Caco-2 (cell line): ENCODE data around the gene RANBP17. TPM values are rescaled to one million over a fixed set of nuclear protein-coding genes. Genes with fewer than 3 reads are reported as not detected.

Experiments
- BruUV-seq: library from RNA; stranded (reverse); fragments of 400-500 nt; replicated peaks from 2 replicates; lab custom pipeline; 2021; lab: Mats Ljungman, UMichigan
- CTCF ChIA-PET: fragments of 300-600 bp; sonication (Branson Sonifier 250); formaldehyde crosslinking; loops from one replicate; lab custom pipeline; 2022; ENCODE audit warnings: antibody characterized with exemption; lab: Charles Lee
- POLR2A ChIA-PET: fragments of 300-600 bp; sonication (Branson Sonifier 250); formaldehyde crosslinking; loops from one replicate; lab custom pipeline; 2022; ENCODE audit warnings: antibody characterized with exemption; lab: Charles Lee
- DNase-seq, 2 experiments: peaks; one replicate each; pipeline versions ENCODE4 v3.0.0 to v3.0.0-alpha.2; 2020 to 2022
- H3K27me3 ChIP-seq: replicated peaks from 2 replicates; pipeline ENCODE4 v1.6.0; 2011; ENCODE audit warnings: low read length; ENCODE audit not compliant: control insufficient read depth, insufficient read depth
- H3K36me3 ChIP-seq: 2 replicates; pipeline ENCODE4 v1.5.1; 2011; ENCODE audit warnings: low read length; ENCODE audit not compliant: control insufficient read depth, insufficient read depth
- H3K4me1 ChIP-seq: fragments of 250-450 bp; sonication (Bioruptor Pico); 2 replicates; pipeline ENCODE4 v1.5.1; 2020; ENCODE audit warnings: mild to moderate bottlenecking
- H3K4me3 ChIP-seq: 2 replicates; pipeline ENCODE4 v1.5.1; 2011; ENCODE audit warnings: low read depth, mild to moderate bottlenecking, control low read depth, low read length
- H3K9me3 ChIP-seq: fragments of 250-450 bp; sonication (Bioruptor Pico); 2 replicates; pipeline ENCODE4 v1.5.1; 2020; ENCODE audit warnings: mild to moderate bottlenecking, moderate library complexity
- H3K27ac Mint-ChIP-seq: one replicate; pipeline ENCODE4 v1.8.0; 2022; ENCODE audit warnings: mixed read lengths; ENCODE audit not compliant: unreplicated experiment
- H3K27me3 Mint-ChIP-seq: one replicate; pipeline ENCODE4 v1.8.0; 2022; ENCODE audit warnings: mixed read lengths; ENCODE audit not compliant: insufficient read depth, unreplicated experiment
- H3K36me3 Mint-ChIP-seq: one replicate; pipeline ENCODE4 v1.8.0; 2022; ENCODE audit warnings: mild to moderate bottlenecking, mixed read lengths; ENCODE audit not compliant: insufficient read depth, unreplicated experiment
- H3K4me1 Mint-ChIP-seq: one replicate; pipeline ENCODE4 v1.8.0; 2022; ENCODE audit warnings: low read depth, mixed read lengths; ENCODE audit not compliant: unreplicated experiment
- H3K4me3 Mint-ChIP-seq: one replicate; pipeline ENCODE4 v1.8.0; 2022; ENCODE audit warnings: mild to moderate bottlenecking, moderate library complexity, mixed read lengths; ENCODE audit not compliant: unreplicated experiment
- H3K9me3 Mint-ChIP-seq: one replicate; pipeline ENCODE4 v1.8.0; 2022; ENCODE audit warnings: mixed read lengths; ENCODE audit not compliant: unreplicated experiment
- CTCF ChIP-seq, 2 experiments: fragments of 200-600 bp in 1 of 2; IDR thresholded peaks; 1 replicate in 1 of 2; 2 replicates in 1 of 2; pipeline versions ENCODE4 v1.5.1 to v1.8.0; 2011 to 2022; ENCODE audit warnings: antibody characterized with exemption in 1 of 2, control low read depth in 1 of 2, inconsistent platforms in 1 of 2, low read depth in 1 of 2, low read length in 1 of 2, mild to moderate bottlenecking in 1 of 2, moderate library complexity in 1 of 2; ENCODE audit not compliant: insufficient read depth in 1 of 2, severe bottlenecking in 1 of 2, unreplicated experiment in 1 of 2
- intact Hi-C: fragments of 100-400 bp; cut with micrococcal nuclease; formaldehyde crosslinking; loops from one replicate; pipeline ENCODE4 v1.10.0; 2022; ENCODE audit not compliant: unreplicated experiment
- total RNA-seq: library from RNA; stranded (reverse); gene quantifications from 2 replicates; pipeline ENCODE4 v1.2.3, GENCODE V29; 2022

RANBP17 gene
- total RNA-seq, 1 experiment from 2014 or later, result 28.2 TPM

- Histone ChIP-seq H3K4me1 (peaks cover 3% of the 10 kb centered on the region), H3K9me3 (no peaks in the 10 kb centered on the region), H3K27me3 (no peaks in the 10 kb centered on the region), H3K4me3 (no peak overlapping the region), H3K36me3 (no peaks in the 10 kb centered on the region)
- H3K4me3 Mint-ChIP-seq, result no peak overlapping the region
- no TSS peak for BruUV-seq
- ChIA-PET CTCF (interaction anchor here (0.6 kb wide), 1 partner anchor 39 kb away, joined by 3 read pairs; no protein-coding TSS in a partner anchor), POLR2A (interaction anchor here (0.5 kb wide), 1 partner anchor 11 kb away, joined by 5 read pairs; no protein-coding TSS in a partner anchor)
- no peaks in the 10 kb centered on the region for H3K9me3 Mint-ChIP-seq
- H3K27ac Mint-ChIP-seq, result no peak overlapping the region
- H3K4me1 Mint-ChIP-seq, result peaks cover 6% of the 10 kb centered on the region
- H3K27me3 Mint-ChIP-seq, result no peaks in the 10 kb centered on the region
- TF ChIP-seq CTCF (IDR thresholded peaks at IDR 0.05; ENCODE audit: insufficient read depth in 1 of 2, low read depth in 1 of 2, low read length in 1 of 2, severe bottlenecking in 1 of 2, unreplicated experiment in 1 of 2), result no peak
- no peaks in the 10 kb centered on the region for H3K36me3 Mint-ChIP-seq
- intact Hi-C loops, result no loop called here
- DNase-seq, result no peak
Measured at GRCh38 chr5:171300358-171300757, 438.5 kb downstream of the RANBP17 start.

GRCh38 chr5:171306166-171306565 is 444.3 kb downstream of the RANBP17 start:
- Mint-ChIP-seq H3K9me3 (no peaks in the 10 kb centered on the region), H3K4me1 (no peaks in the 10 kb centered on the region), H3K4me3 (no peak overlapping the region), H3K27me3 (no peaks in the 10 kb centered on the region), H3K36me3 (peaks cover 5% of the 10 kb centered on the region), H3K27ac (no peak overlapping the region)
- DNase-seq, result no peak
- Histone ChIP-seq H3K4me1 (no peaks in the 10 kb centered on the region), H3K36me3 (no peaks in the 10 kb centered on the region), H3K4me3 (no peak overlapping the region), H3K27me3 (no peaks in the 10 kb centered on the region), H3K9me3 (no peaks in the 10 kb centered on the region)
- CTCF ChIA-PET, result interaction anchor here (0.5 kb wide), 1 partner anchor 765 kb away, joined by 6 read pairs; no protein-coding TSS in a partner anchor
- no peak for TF ChIP-seq CTCF (IDR thresholded peaks at IDR 0.05; ENCODE audit: insufficient read depth in 1 of 2, low read depth in 1 of 2, low read length in 1 of 2, severe bottlenecking in 1 of 2, unreplicated experiment in 1 of 2)
- intact Hi-C loops, result no loop called here
- POLR2A ChIA-PET, result no interaction called here
- no TSS peak for BruUV-seq

DNA sequence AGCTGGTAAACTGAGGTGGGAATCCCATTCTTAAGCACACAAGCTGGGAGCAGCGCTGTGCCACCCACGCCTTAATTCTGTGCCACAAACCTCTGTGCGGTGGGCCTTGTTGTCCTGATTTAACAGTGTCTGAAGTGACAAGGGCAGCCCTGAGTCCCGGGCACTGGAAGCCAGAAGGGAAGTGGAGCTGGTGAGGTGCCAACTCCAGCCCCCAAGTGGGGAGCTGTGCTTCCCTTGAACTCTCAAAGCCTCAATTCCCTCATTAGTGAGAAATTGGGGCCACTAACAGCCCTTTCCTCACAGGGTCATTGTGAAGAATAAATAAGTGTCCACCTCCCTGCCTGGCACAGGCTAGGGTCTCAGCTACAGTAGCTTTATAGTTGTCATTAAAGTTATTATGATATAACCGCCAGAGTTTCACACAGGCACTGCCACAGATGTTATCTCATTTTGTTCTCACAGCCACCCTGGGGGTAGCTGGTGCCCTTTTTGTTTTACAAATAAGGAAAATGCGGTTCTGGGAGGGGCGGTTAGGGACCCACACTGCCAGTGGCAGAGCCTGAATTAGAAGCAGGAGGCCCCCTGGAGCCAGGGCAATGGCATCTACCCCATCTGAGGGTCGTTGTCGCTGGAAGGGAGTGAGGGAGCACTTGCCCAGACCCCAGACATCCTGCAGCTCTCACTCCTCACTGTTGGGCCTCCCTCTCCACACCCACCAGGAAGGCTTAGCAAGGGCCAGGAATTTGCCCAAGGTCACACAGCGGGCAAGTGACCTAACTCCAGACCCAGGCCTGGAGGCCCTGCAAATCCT is 445.2 kb downstream of the RANBP17 start:
- intact Hi-C loops, result no loop called here
- DNase-seq, result no peak
- no peaks in the 10 kb centered on the region for H3K27me3 ChIP-seq
- H3K4me1 ChIP-seq, result no peaks in the 10 kb centered on the region
- no peaks in the 10 kb centered on the region for H3K27me3 Mint-ChIP-seq
- no peaks in the 10 kb centered on the region for H3K9me3 ChIP-seq
- no peaks in the 10 kb centered on the region for H3K4me1 Mint-ChIP-seq
- ChIA-PET CTCF (interaction anchor here (0.5 kb wide), 1 partner anchor 765 kb away, joined by 6 read pairs; no protein-coding TSS in a partner anchor), POLR2A (no interaction called here)
- H3K4me3 ChIP-seq, result no peak overlapping the region
- H3K36me3 Mint-ChIP-seq, result peaks cover 5% of the 10 kb centered on the region
- TF ChIP-seq CTCF (IDR thresholded peaks at IDR 0.05; ENCODE audit: insufficient read depth in 1 of 2, low read depth in 1 of 2, low read length in 1 of 2, severe bottlenecking in 1 of 2, unreplicated experiment in 1 of 2), result no peak
- H3K36me3 ChIP-seq, result no peaks in the 10 kb centered on the region
- BruUV-seq, result no TSS peak
- H3K4me3 Mint-ChIP-seq, result no peak overlapping the region
- H3K9me3 Mint-ChIP-seq, result no peaks in the 10 kb centered on the region
- no peak overlapping the region for H3K27ac Mint-ChIP-seq
